H1 (cell line): ENCODE measurements around the gene CYP11A1.

Experiments
- CHD1 ChIP-seq: IDR thresholded peaks from 2 replicates; pipeline ENCODE4 v1.6.1; 2012; ENCODE audit warnings: low read depth, low read length, improper control_type of control experiment
- CREB1 ChIP-seq: IDR thresholded peaks from 2 replicates; pipeline ENCODE4 v1.6.1; 2012; ENCODE audit warnings: inconsistent platforms
- CTCF ChIP-seq, 3 experiments: IDR thresholded peaks; 1 replicate in 2 of 3; 2 replicates in 1 of 3; pipeline versions ENCODE4 v1.5.1 to v1.6.1; 2011; ENCODE audit warnings: low read length in 3 of 3, mild to moderate bottlenecking in 3 of 3, inconsistent platforms in 2 of 3, low read depth in 1 of 3, moderate library complexity in 1 of 3; ENCODE audit not compliant: insufficient read depth in 1 of 3; ENCODE audit errors: control extremely low read depth in 1 of 3
- MAX ChIP-seq: IDR thresholded peaks from 2 replicates; pipeline ENCODE4 v1.6.1; 2012; ENCODE audit warnings: inconsistent platforms
- RXRA ChIP-seq: IDR thresholded peaks from 2 replicates; pipeline ENCODE4 v1.6.1; 2011; ENCODE audit warnings: low read depth, mild to moderate bottlenecking, low read length, moderate library complexity; ENCODE audit not compliant: insufficient read depth
- TBP ChIP-seq: IDR thresholded peaks from 2 replicates; pipeline ENCODE4 v1.6.1; 2011; ENCODE audit warnings: low read depth, low read length, improper control_type of control experiment
- USF2 ChIP-seq: IDR thresholded peaks from 2 replicates; pipeline ENCODE4 v1.6.1; 2011; ENCODE audit warnings: low read length, improper control_type of control experiment

- no peak for TF ChIP-seq RXRA
- TF ChIP-seq USF2: no peak
- TF ChIP-seq TBP: no peak
- TF ChIP-seq CREB1: no peak
- no peak for TF ChIP-seq MAX
- no peak for TF ChIP-seq CTCF (IDR thresholded peaks at IDR 0.05; ENCODE audit: control extremely low read depth in 1 of 3, insufficient read depth in 1 of 3, low read depth in 1 of 3, low read length in 3 of 3)
- no peak for TF ChIP-seq CHD1
These were observed 60.6 kb downstream of the CYP11A1 start for GRCh38 chr15:74306781-74307217.
